GM23338 (cell line): ENCODE results near the gene RUFY1.

Experiments used
- CREB1 ChIP-seq: fragments of 250-450 bp; sonication (Bioruptor Pico); IDR thresholded peaks from 2 replicates; pipeline ENCODE4 v1.5.0; 2020; ENCODE audit warnings: low read depth, mild to moderate bottlenecking, moderate library complexity
- ZNF462 ChIP-seq: fragments of 250-450 bp; sonication (Bioruptor Pico); IDR thresholded peaks from 2 replicates; pipeline ENCODE4 v1.5.0; 2020; ENCODE audit warnings: mild to moderate bottlenecking, moderate library complexity
- TF ChIP-seq, protein P1 (sequence below), 2 experiments: fragments of 200-600 bp in 1 of 2; sonication (generic) in 1 of 2; conservative IDR thresholded peaks; 2 replicates each; pipeline versions ENCODE4 v1.5.1 to v1.6.1; 2016 to 2017; ENCODE audit warnings: antibody characterized with exemption in 2 of 2, low read depth in 2 of 2, mild to moderate bottlenecking in 2 of 2, moderate library complexity in 1 of 2

DNA sequence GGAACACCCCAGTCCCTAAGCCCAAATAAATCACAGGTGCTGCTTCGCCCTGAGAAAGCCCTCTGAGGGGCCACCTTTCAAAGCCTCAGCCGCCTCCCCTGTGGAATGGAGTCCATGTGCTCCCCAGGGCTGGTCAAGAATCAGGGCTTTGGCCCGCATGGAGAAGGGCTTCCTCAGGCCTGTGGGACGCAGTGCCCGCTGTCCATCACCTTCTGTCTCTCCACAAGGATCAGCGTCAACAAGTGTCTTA is 56.5 kb downstream of the RUFY1 start:
- TF ChIP-seq, protein P1, sequence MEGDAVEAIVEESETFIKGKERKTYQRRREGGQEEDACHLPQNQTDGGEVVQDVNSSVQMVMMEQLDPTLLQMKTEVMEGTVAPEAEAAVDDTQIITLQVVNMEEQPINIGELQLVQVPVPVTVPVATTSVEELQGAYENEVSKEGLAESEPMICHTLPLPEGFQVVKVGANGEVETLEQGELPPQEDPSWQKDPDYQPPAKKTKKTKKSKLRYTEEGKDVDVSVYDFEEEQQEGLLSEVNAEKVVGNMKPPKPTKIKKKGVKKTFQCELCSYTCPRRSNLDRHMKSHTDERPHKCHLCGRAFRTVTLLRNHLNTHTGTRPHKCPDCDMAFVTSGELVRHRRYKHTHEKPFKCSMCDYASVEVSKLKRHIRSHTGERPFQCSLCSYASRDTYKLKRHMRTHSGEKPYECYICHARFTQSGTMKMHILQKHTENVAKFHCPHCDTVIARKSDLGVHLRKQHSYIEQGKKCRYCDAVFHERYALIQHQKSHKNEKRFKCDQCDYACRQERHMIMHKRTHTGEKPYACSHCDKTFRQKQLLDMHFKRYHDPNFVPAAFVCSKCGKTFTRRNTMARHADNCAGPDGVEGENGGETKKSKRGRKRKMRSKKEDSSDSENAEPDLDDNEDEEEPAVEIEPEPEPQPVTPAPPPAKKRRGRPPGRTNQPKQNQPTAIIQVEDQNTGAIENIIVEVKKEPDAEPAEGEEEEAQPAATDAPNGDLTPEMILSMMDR (conservative IDR thresholded peaks at IDR 0.05; ENCODE audit: low read depth in 2 of 2), result no peak
- TF ChIP-seq CREB1 (CRISPR knock-in tag), result no peak
- TF ChIP-seq ZNF462 (CRISPR knock-in tag), result no peak
